ENCODE measurements around the gene LRRC71. TPM values are rescaled to one million over a fixed set of nuclear protein-coding genes. Genes with fewer than 3 reads are reported as not detected.

LRRC71 gene
- total RNA-seq, 1 experiment from 2014 or later: not detected

DNA sequence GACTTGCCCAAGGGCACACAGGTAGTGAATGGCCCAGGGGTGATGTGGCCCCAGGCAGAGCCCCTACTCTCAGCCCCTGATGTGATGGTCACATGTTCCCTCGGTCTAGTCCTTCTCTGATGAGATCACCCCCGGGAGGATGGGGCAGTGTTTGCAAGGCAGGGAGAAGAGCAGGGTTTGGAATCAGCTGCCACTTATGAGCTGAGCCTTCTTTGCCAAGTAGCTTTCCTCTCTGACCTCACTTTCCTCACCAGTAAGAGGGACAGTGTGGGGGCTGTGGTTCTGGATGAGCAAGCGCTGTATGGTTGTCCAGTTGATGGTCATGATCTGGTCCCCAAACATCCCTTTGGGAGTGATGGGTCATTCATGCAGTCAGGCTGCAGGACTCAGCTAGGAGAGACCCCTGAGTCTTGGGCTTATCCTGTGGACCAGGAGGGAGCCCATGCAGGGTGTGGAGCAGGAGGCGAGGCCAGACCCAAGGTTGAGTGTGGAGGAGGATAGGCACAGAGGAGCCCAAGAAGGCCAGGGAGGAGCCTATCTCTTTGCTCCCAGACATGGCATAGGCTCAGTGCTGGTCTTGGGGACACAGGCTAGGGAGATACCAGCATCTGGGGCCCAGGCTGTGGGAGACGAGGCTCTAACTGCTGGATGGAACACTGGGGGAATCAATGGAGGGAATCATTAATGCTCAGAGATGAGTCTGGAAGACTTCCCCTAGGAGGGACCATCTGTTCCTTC, 42.8 kb upstream of the LRRC71 start:
- Mint-ChIP-seq H3K4me3 (ENCODE audit: unreplicated experiment) (no peak overlapping the region), H3K4me1 (ENCODE audit: low read depth, unreplicated experiment) (no peaks in the 10 kb centered on the region), H3K36me3 (ENCODE audit: insufficient read depth, unreplicated experiment) (no peaks in the 10 kb centered on the region), H3K27ac (ENCODE audit: unreplicated experiment) (no peak overlapping the region), H3K27me3 (ENCODE audit: insufficient read depth, unreplicated experiment) (peaks cover 16% of the 10 kb centered on the region), H3K9me3 (ENCODE audit: unreplicated experiment) (no peaks in the 10 kb centered on the region)
- BruUV-seq (replicated peaks): no TSS peak
- POLR2A ChIA-PET: no interaction called here
- TF ChIP-seq, protein P1, sequence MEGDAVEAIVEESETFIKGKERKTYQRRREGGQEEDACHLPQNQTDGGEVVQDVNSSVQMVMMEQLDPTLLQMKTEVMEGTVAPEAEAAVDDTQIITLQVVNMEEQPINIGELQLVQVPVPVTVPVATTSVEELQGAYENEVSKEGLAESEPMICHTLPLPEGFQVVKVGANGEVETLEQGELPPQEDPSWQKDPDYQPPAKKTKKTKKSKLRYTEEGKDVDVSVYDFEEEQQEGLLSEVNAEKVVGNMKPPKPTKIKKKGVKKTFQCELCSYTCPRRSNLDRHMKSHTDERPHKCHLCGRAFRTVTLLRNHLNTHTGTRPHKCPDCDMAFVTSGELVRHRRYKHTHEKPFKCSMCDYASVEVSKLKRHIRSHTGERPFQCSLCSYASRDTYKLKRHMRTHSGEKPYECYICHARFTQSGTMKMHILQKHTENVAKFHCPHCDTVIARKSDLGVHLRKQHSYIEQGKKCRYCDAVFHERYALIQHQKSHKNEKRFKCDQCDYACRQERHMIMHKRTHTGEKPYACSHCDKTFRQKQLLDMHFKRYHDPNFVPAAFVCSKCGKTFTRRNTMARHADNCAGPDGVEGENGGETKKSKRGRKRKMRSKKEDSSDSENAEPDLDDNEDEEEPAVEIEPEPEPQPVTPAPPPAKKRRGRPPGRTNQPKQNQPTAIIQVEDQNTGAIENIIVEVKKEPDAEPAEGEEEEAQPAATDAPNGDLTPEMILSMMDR (IDR thresholded peaks at IDR 0.05; ENCODE audit: insufficient read depth in 1 of 2, low read depth in 1 of 2, low read length in 1 of 2, severe bottlenecking in 1 of 2, unreplicated experiment in 1 of 2): no peak
- peaks cover 2% of the 10 kb centered on the region; the same call in 1 of the 2 replicates for H3K27me3 ChIP-seq (replicated peaks; ENCODE audit: control insufficient read depth, insufficient read depth, low read length)
- CTCF ChIA-PET: interaction anchor here (1.5 kb wide), 1 partner anchor 50 kb away, joined by 3 read pairs; no protein-coding TSS in a partner anchor
- no peak overlapping the region for H3K4me3 ChIP-seq (ENCODE audit: low read depth, low read length)
- H3K36me3 ChIP-seq (ENCODE audit: control insufficient read depth, insufficient read depth, low read length): no peaks in the 10 kb centered on the region
- no peaks in the 10 kb centered on the region for H3K4me1 ChIP-seq
- H3K9me3 ChIP-seq: no peaks in the 10 kb centered on the region
- intact Hi-C loops (cut with micrococcal nuclease; ENCODE audit: unreplicated experiment): no loop called here
- no peak for DNase-seq

GRCh38 chr1:156879876-156880275, 40.6 kb upstream of the LRRC71 start:
- Histone ChIP-seq H3K27me3 (replicated peaks; ENCODE audit: control insufficient read depth, insufficient read depth, low read length) (peaks cover 2% of the 10 kb centered on the region; the same call in 1 of the 2 replicates), H3K4me3 (ENCODE audit: low read depth, low read length) (no peak overlapping the region), H3K36me3 (ENCODE audit: control insufficient read depth, insufficient read depth, low read length) (no peaks in the 10 kb centered on the region), H3K4me1 (no peaks in the 10 kb centered on the region), H3K9me3 (no peaks in the 10 kb centered on the region)
- Mint-ChIP-seq H3K4me3 (ENCODE audit: unreplicated experiment) (no peak overlapping the region), H3K9me3 (ENCODE audit: unreplicated experiment) (no peaks in the 10 kb centered on the region), H3K27ac (ENCODE audit: unreplicated experiment) (no peak overlapping the region), H3K27me3 (ENCODE audit: insufficient read depth, unreplicated experiment) (peaks cover 16% of the 10 kb centered on the region), H3K4me1 (ENCODE audit: low read depth, unreplicated experiment) (no peaks in the 10 kb centered on the region), H3K36me3 (ENCODE audit: insufficient read depth, unreplicated experiment) (no peaks in the 10 kb centered on the region)
- ChIA-PET CTCF (interaction anchor here (2.2 kb wide), 1 partner anchor 10 kb away, joined by 5 read pairs; no protein-coding TSS in a partner anchor), POLR2A (no interaction called here)
- intact Hi-C loops (cut with micrococcal nuclease; ENCODE audit: unreplicated experiment): no loop called here
- TF ChIP-seq, protein P1 (IDR thresholded peaks at IDR 0.05; ENCODE audit: insufficient read depth in 1 of 2, low read depth in 1 of 2, low read length in 1 of 2, severe bottlenecking in 1 of 2, unreplicated experiment in 1 of 2): no peak
- no TSS peak for BruUV-seq (replicated peaks)
- no peak for DNase-seq

DNA sequence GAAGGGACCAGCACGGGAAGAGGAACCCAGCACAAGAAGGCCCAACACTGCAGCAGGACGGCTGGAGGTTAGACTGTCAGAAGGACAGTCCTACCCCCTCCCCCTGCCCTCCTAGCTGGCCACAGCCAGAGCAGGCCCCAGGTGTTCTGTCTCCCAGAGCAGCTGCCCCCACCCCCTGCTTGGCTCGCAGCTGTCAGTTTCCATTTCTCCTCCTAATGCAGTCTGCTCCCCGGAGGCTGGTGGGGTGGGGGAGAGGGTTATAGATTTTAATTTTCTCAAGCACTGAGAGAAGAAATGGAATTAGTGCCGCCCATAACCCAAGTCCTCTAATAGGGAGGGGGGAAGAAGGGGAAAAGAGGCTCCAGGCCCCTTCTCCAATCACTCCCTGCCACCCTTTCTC, 40.0 kb upstream of the LRRC71 start:
- intact Hi-C loops (cut with micrococcal nuclease; ENCODE audit: unreplicated experiment): no loop called here
- POLR2A ChIA-PET: no interaction called here
- Mint-ChIP-seq H3K27me3 (ENCODE audit: insufficient read depth, unreplicated experiment) (peaks cover 14% of the 10 kb centered on the region), H3K36me3 (ENCODE audit: insufficient read depth, unreplicated experiment) (no peaks in the 10 kb centered on the region), H3K9me3 (ENCODE audit: unreplicated experiment) (no peaks in the 10 kb centered on the region), H3K4me3 (ENCODE audit: unreplicated experiment) (no peak overlapping the region), H3K4me1 (ENCODE audit: low read depth, unreplicated experiment) (no peaks in the 10 kb centered on the region), H3K27ac (ENCODE audit: unreplicated experiment) (no peak overlapping the region)
- BruUV-seq (replicated peaks): no TSS peak
- DNase-seq: no peak
- Histone ChIP-seq H3K27me3 (replicated peaks; ENCODE audit: control insufficient read depth, insufficient read depth, low read length) (peaks cover 2% of the 10 kb centered on the region; the same call in 1 of the 2 replicates), H3K4me1 (no peaks in the 10 kb centered on the region), H3K36me3 (ENCODE audit: control insufficient read depth, insufficient read depth, low read length) (no peaks in the 10 kb centered on the region), H3K9me3 (no peaks in the 10 kb centered on the region), H3K4me3 (ENCODE audit: low read depth, low read length) (no peak overlapping the region)
- CTCF ChIA-PET: interaction anchor here (2.2 kb wide), 1 partner anchor 9 kb away, joined by 5 read pairs; no protein-coding TSS in a partner anchor
- TF ChIP-seq, protein P1 (IDR thresholded peaks at IDR 0.05; ENCODE audit: insufficient read depth in 1 of 2, low read depth in 1 of 2, low read length in 1 of 2, severe bottlenecking in 1 of 2, unreplicated experiment in 1 of 2): no peak

All from Caco-2 (cell line).